GM18520 (cell line): ENCODE measurements around the gene FADS6.

Source experiments
- ATAC-seq: cut with Tn5 transposase; IDR thresholded peaks from one replicate; pipeline ENCODE4 v1.9.1; 2021; ENCODE audit not compliant: unreplicated experiment

FADS6 gene

GRCh38 chr17:74833501-74834377, 59.7 kb downstream of the FADS6 start:
- no peak for ATAC-seq

- no peak for ATAC-seq
Observed at GRCh38 chr17:74832421-74832820, 61.0 kb downstream of the FADS6 start.

GRCh38 chr17:74831444-74832146, 61.8 kb downstream of the FADS6 start:
- ATAC-seq, result no peak

GRCh38 chr17:74830861-74831260, 62.6 kb downstream of the FADS6 start:
- ATAC-seq, result no peak

- ATAC-seq, result no peak
Observed at GRCh38 chr17:74827800-74828199, 65.6 kb downstream of the FADS6 start.
